Glomerular endothelial cell (primary cell): ENCODE data around the gene CDH8. TPM values are rescaled to one million over a fixed set of nuclear protein-coding genes. Genes with fewer than 3 reads are reported as not detected.

Experiments used
- DNase-seq: peaks from one replicate; pipeline ENCODE4 v3.0.0-alpha.2; 2011; ENCODE audit warnings: low read depth, low spot score; ENCODE audit errors: extremely low read depth
- total RNA-seq: library from RNA; depleted of rRNA; stranded (reverse); fragments of >200 nt; gene quantifications from 2 replicates; pipeline ENCODE4 v1.2.3, GENCODE V29; 2015

The CDH8 gene
- total RNA-seq, 1 donor from 2014 or later = 1.5 TPM

- DNase-seq = no peak
Measured at GRCh38 chr16:62033065-62033464, 3.2 kb downstream of the CDH8 start.

GRCh38 chr16:62029947-62030346 lies 6.3 kb downstream of the CDH8 start:
- DNase-seq = no peak

GRCh38 chr16:62022688-62023087 lies 13.6 kb downstream of the CDH8 start:
- no peak for DNase-seq

- no peak for DNase-seq
Measured at GRCh38 chr16:62021161-62021581, 15.1 kb downstream of the CDH8 start.

GRCh38 chr16:62020681-62021080 lies 15.6 kb downstream of the CDH8 start:
- no peak for DNase-seq

GRCh38 chr16:62019851-62020250 lies 16.4 kb downstream of the CDH8 start:
- DNase-seq = no peak

GRCh38 chr16:62018301-62019060 lies 17.8 kb downstream of the CDH8 start:
- DNase-seq = no peak

GRCh38 chr16:62014319-62014923 lies 21.8 kb downstream of the CDH8 start:
- no peak for DNase-seq

- no peak for DNase-seq
Measured at GRCh38 chr16:62010186-62010585, 26.1 kb downstream of the CDH8 start.

- DNase-seq = no peak
Measured at GRCh38 chr16:61998460-61998859, 37.8 kb downstream of the CDH8 start.

GRCh38 chr16:61993108-61993507 lies 43.1 kb downstream of the CDH8 start:
- DNase-seq = no peak

GRCh38 chr16:61987474-61988012 lies 48.7 kb downstream of the CDH8 start:
- DNase-seq = no peak

GRCh38 chr16:61969077-61969382 lies 67.2 kb downstream of the CDH8 start:
- no peak for DNase-seq

- DNase-seq = no peak
Measured at GRCh38 chr16:61968242-61969076, 67.8 kb downstream of the CDH8 start.

- DNase-seq = no peak
Measured at GRCh38 chr16:61957075-61957855, 79.0 kb downstream of the CDH8 start.

- no peak for DNase-seq
Measured at GRCh38 chr16:61952841-61953240, 83.4 kb downstream of the CDH8 start.

- DNase-seq = no peak
Measured at GRCh38 chr16:61948414-61948813, 87.8 kb downstream of the CDH8 start.

- no peak for DNase-seq
Measured at GRCh38 chr16:61946019-61946418, 90.2 kb downstream of the CDH8 start.

GRCh38 chr16:61945511-61945910 lies 90.7 kb downstream of the CDH8 start:
- DNase-seq = no peak

GRCh38 chr16:61944004-61944403 lies 92.2 kb downstream of the CDH8 start:
- no peak for DNase-seq

- DNase-seq = no peak
Measured at GRCh38 chr16:61940611-61941010, 95.6 kb downstream of the CDH8 start.
